ENCODE data around the gene KMT2A.

DNA sequence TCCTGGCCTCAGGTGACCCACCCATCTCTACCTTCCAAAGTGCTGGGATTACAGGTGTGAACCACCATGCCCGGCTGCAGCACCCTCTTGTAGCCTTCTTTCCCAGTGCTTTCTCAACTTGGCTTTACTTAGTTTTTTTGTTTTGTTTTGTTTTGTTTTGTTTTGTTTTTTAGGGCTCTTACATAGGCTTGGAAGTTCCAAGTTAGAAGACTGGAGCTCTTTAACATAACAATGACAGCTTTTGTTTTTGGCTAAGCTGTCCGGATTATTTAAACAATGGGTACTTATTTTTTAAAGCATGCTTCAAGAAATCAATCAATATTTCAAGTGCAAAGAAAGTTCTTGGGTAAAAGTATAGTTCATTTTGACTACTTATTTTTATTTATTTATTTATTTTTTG, 25.9 kb downstream of the KMT2A start:
- TF ChIP-seq, protein P1, sequence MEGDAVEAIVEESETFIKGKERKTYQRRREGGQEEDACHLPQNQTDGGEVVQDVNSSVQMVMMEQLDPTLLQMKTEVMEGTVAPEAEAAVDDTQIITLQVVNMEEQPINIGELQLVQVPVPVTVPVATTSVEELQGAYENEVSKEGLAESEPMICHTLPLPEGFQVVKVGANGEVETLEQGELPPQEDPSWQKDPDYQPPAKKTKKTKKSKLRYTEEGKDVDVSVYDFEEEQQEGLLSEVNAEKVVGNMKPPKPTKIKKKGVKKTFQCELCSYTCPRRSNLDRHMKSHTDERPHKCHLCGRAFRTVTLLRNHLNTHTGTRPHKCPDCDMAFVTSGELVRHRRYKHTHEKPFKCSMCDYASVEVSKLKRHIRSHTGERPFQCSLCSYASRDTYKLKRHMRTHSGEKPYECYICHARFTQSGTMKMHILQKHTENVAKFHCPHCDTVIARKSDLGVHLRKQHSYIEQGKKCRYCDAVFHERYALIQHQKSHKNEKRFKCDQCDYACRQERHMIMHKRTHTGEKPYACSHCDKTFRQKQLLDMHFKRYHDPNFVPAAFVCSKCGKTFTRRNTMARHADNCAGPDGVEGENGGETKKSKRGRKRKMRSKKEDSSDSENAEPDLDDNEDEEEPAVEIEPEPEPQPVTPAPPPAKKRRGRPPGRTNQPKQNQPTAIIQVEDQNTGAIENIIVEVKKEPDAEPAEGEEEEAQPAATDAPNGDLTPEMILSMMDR (conservative IDR thresholded peaks at IDR 0.05; ENCODE audit: low read depth, low read length): no peak
- TF ChIP-seq EZH2 (IDR thresholded peaks at IDR 0.05; ENCODE audit: borderline replicate concordance, low read depth, low read length, poor library complexity, severe bottlenecking): no peak

All from A673 (cell line).